Parathyroid adenoma (tissue), 2 donors: ENCODE measurements around the gene SDK2.

Source experiments
- H2AFZ ChIP-seq: fragments of 300-600 bp; sonication (generic); one replicate; pipeline ENCODE4 v1.7.0; 2017; ENCODE audit warnings: antibody characterized with exemption, mild to moderate bottlenecking
- H3K27ac ChIP-seq: fragments of 300-600 bp; sonication (generic); one replicate; pipeline ENCODE4 v1.7.0; 2017
- H3K27me3 ChIP-seq: fragments of 300-600 bp; sonication (generic); one replicate; pipeline ENCODE4 v1.7.0; 2017; ENCODE audit warnings: low read length; ENCODE audit not compliant: control insufficient read depth, insufficient read depth
- H3K36me3 ChIP-seq: fragments of 300-600 bp; sonication (generic); one replicate; pipeline ENCODE4 v1.7.0; 2017; ENCODE audit warnings: low read length; ENCODE audit not compliant: control insufficient read depth, insufficient read depth
- H3K4me1 ChIP-seq: fragments of 300-600 bp; sonication (generic); one replicate; pipeline ENCODE4 v1.7.0; 2017; ENCODE audit warnings: control low read depth
- H3K4me2 ChIP-seq: fragments of 300-600 bp; sonication (generic); one replicate; pipeline ENCODE4 v1.7.0; 2017; ENCODE audit warnings: low read length
- H3K4me3 ChIP-seq: fragments of 300-600 bp; sonication (generic); one replicate; pipeline ENCODE4 v1.7.0; 2017; ENCODE audit warnings: low read depth, low read length
- H3K79me2 ChIP-seq: fragments of 300-600 bp; sonication (generic); one replicate; pipeline ENCODE4 v1.7.0; 2017; ENCODE audit warnings: control low read depth
- H3K9ac ChIP-seq: fragments of 300-600 bp; sonication (generic); one replicate; pipeline ENCODE4 v1.7.0; 2017; ENCODE audit warnings: mild to moderate bottlenecking
- H3K9me3 ChIP-seq: fragments of 300-600 bp; sonication (generic); one replicate; pipeline ENCODE4 v1.7.0; 2017; ENCODE audit warnings: low read length; ENCODE audit not compliant: control insufficient read depth
- CTCF ChIP-seq: fragments of 300-600 bp; sonication (generic); IDR thresholded peaks from one replicate; pipeline ENCODE4 v1.7.0; 2017; ENCODE audit warnings: antibody characterized with exemption, mild to moderate bottlenecking
- donor health status: primary hyperparathyroidism.

Gene SDK2

GRCh38 chr17:73614256-73614655 lies 30.0 kb downstream of the SDK2 start:
- Histone ChIP-seq H3K4me2 (no peak overlapping the region), H3K36me3 (no peaks in the 10 kb centered on the region), H3K9ac (no peak overlapping the region), H3K9me3 (no peaks in the 10 kb centered on the region), H2AFZ (no peak overlapping the region), H3K79me2 (no peaks in the 10 kb centered on the region), H3K27me3 (no peaks in the 10 kb centered on the region), H3K27ac (no peak overlapping the region), H3K4me1 (no peaks in the 10 kb centered on the region), H3K4me3 (no peak overlapping the region)
- TF ChIP-seq CTCF, result no peak

- no peak overlapping the region for H3K27ac ChIP-seq
- H3K36me3 ChIP-seq, result no peaks in the 10 kb centered on the region
- no peaks in the 10 kb centered on the region for H3K27me3 ChIP-seq
- no peak for TF ChIP-seq CTCF
- no peak overlapping the region for H3K4me2 ChIP-seq
- H3K4me1 ChIP-seq, result no peaks in the 10 kb centered on the region
- no peaks in the 10 kb centered on the region for H3K9me3 ChIP-seq
- no peak overlapping the region for H3K9ac ChIP-seq
- no peak overlapping the region for H2AFZ ChIP-seq
- no peak overlapping the region for H3K4me3 ChIP-seq
- no peaks in the 10 kb centered on the region for H3K79me2 ChIP-seq
Observed at GRCh38 chr17:73613271-73614233, 30.7 kb downstream of the SDK2 start.

- TF ChIP-seq CTCF, result no peak
- Histone ChIP-seq H3K4me1 (no peaks in the 10 kb centered on the region), H3K4me2 (no peak overlapping the region), H3K36me3 (no peaks in the 10 kb centered on the region), H3K9ac (no peak overlapping the region), H3K27ac (no peak overlapping the region), H3K27me3 (no peaks in the 10 kb centered on the region), H3K4me3 (no peak overlapping the region), H2AFZ (no peak overlapping the region), H3K79me2 (no peaks in the 10 kb centered on the region), H3K9me3 (no peaks in the 10 kb centered on the region)
Observed at GRCh38 chr17:73612031-73612472, 32.2 kb downstream of the SDK2 start.

GRCh38 chr17:73611630-73612029 lies 32.6 kb downstream of the SDK2 start:
- H3K79me2 ChIP-seq, result no peaks in the 10 kb centered on the region
- H3K4me1 ChIP-seq, result no peaks in the 10 kb centered on the region
- H3K9ac ChIP-seq, result no peak overlapping the region
- H3K4me3 ChIP-seq, result no peak overlapping the region
- H3K27me3 ChIP-seq, result no peaks in the 10 kb centered on the region
- TF ChIP-seq CTCF, result no peak
- H3K9me3 ChIP-seq, result no peaks in the 10 kb centered on the region
- H3K4me2 ChIP-seq, result no peak overlapping the region
- no peak overlapping the region for H3K27ac ChIP-seq
- no peaks in the 10 kb centered on the region for H3K36me3 ChIP-seq
- H2AFZ ChIP-seq, result no peak overlapping the region
